K562 (cell line): ENCODE data around the gene COL5A1.

Experiments used
- CHD2 ChIP-seq: IDR thresholded peaks from 2 replicates; pipeline ENCODE4 v1.6.1; 2011; ENCODE audit warnings: low read depth, low read length
- ESRRA ChIP-seq: fragments of 450-650 bp; IDR thresholded peaks from 2 replicates; pipeline ENCODE4 v1.6.1; 2014; ENCODE audit warnings: low read depth, mild to moderate bottlenecking, moderate library complexity, borderline replicate concordance
- EZH2 ChIP-seq: IDR thresholded peaks from 2 replicates; pipeline ENCODE4 v1.6.1; 2012; ENCODE audit warnings: low read depth, mild to moderate bottlenecking, inconsistent platforms, low read length, borderline replicate concordance
- POU5F1 ChIP-seq: fragments of 150-350 bp; IDR thresholded peaks from 2 replicates; pipeline ENCODE4 v1.6.1; 2014; ENCODE audit warnings: borderline replicate concordance, low read length, low read depth, mild to moderate bottlenecking; ENCODE audit not compliant: partially characterized antibody
- SMC3 ChIP-seq: conservative IDR thresholded peaks from 2 replicates; pipeline ENCODE4 v1.6.1; 2011; ENCODE audit warnings: low read depth, low read length, improper control_type of control experiment; ENCODE audit not compliant: insufficient read depth
- TRIM28 ChIP-seq: fragments of 450-650 bp; IDR thresholded peaks from 2 replicates; pipeline ENCODE4 v1.6.1; 2017
- YY1 ChIP-seq, 3 experiments: IDR thresholded peaks; 2 replicates each; pipeline ENCODE4 v1.6.1; 2011; ENCODE audit warnings: low read length in 2 of 3, mild to moderate bottlenecking in 2 of 3, moderate library complexity in 2 of 3, borderline replicate concordance in 1 of 3, control low read depth in 1 of 3, low read depth in 1 of 3; ENCODE audit not compliant: insufficient read depth in 3 of 3, insufficient replicate concordance in 2 of 3, control insufficient read depth in 1 of 3, insufficient read length in 1 of 3; ENCODE audit errors: extremely low read depth in 1 of 3
- ZNF311 ChIP-seq: fragments of 250-450 bp; sonication (Bioruptor Pico); IDR thresholded peaks from 2 replicates; pipeline ENCODE4 v1.4.0; 2020; ENCODE audit warnings: mild to moderate bottlenecking, moderate library complexity
- TF ChIP-seq, protein P1 (sequence below): sonication (generic); formaldehyde crosslinking; IDR thresholded peaks from 2 replicates; pipeline ENCODE4 v1.9.0; 2022; ENCODE audit warnings: mild to moderate bottlenecking, missing genetic modification reagents
- TF ChIP-seq, protein P2 (sequence below), 2 experiments: fragments of 450-650 bp; formaldehyde crosslinking in 1 of 2; IDR thresholded peaks; 2 replicates each; pipeline versions ENCODE4 v1.4.0 to v1.6.1; 2014 to 2020; ENCODE audit warnings: mild to moderate bottlenecking in 2 of 2, borderline replicate concordance in 1 of 2, low read depth in 1 of 2

- TF ChIP-seq EZH2 = no peak
- TF ChIP-seq POU5F1 = no peak
- TF ChIP-seq, protein P1, sequence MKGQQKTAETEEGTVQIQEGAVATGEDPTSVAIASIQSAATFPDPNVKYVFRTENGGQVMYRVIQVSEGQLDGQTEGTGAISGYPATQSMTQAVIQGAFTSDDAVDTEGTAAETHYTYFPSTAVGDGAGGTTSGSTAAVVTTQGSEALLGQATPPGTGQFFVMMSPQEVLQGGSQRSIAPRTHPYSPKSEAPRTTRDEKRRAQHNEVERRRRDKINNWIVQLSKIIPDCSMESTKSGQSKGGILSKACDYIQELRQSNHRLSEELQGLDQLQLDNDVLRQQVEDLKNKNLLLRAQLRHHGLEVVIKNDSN (CRISPR knock-in tag) = no peak
- TF ChIP-seq ESRRA = no peak
- no peak for TF ChIP-seq CHD2
- no peak for TF ChIP-seq YY1 (IDR thresholded peaks at IDR 0.05; ENCODE audit: borderline replicate concordance in 1 of 3, control insufficient read depth in 1 of 3, extremely low read depth in 1 of 3, insufficient read depth in 3 of 3, insufficient read length in 1 of 3, insufficient replicate concordance in 2 of 3, low read depth in 1 of 3, low read length in 2 of 3)
- no peak for TF ChIP-seq SMC3
- TF ChIP-seq TRIM28 = no peak
- TF ChIP-seq ZNF311 (CRISPR knock-in tag) = no peak
- TF ChIP-seq, protein P2, sequence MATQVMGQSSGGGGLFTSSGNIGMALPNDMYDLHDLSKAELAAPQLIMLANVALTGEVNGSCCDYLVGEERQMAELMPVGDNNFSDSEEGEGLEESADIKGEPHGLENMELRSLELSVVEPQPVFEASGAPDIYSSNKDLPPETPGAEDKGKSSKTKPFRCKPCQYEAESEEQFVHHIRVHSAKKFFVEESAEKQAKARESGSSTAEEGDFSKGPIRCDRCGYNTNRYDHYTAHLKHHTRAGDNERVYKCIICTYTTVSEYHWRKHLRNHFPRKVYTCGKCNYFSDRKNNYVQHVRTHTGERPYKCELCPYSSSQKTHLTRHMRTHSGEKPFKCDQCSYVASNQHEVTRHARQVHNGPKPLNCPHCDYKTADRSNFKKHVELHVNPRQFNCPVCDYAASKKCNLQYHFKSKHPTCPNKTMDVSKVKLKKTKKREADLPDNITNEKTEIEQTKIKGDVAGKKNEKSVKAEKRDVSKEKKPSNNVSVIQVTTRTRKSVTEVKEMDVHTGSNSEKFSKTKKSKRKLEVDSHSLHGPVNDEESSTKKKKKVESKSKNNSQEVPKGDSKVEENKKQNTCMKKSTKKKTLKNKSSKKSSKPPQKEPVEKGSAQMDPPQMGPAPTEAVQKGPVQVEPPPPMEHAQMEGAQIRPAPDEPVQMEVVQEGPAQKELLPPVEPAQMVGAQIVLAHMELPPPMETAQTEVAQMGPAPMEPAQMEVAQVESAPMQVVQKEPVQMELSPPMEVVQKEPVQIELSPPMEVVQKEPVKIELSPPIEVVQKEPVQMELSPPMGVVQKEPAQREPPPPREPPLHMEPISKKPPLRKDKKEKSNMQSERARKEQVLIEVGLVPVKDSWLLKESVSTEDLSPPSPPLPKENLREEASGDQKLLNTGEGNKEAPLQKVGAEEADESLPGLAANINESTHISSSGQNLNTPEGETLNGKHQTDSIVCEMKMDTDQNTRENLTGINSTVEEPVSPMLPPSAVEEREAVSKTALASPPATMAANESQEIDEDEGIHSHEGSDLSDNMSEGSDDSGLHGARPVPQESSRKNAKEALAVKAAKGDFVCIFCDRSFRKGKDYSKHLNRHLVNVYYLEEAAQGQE (IDR thresholded peaks at IDR 0.05; ENCODE audit: borderline replicate concordance) = no peak
- TF ChIP-seq, protein P2 (CRISPR knock-in tag; IDR thresholded peaks at IDR 0.05; ENCODE audit: low read depth) = no peak
These were observed 21.5 kb downstream of the COL5A1 start for GRCh38 chr9:134663084-134663483.
